ENCODE results near the gene SGCB. TPM values are rescaled to one million over a fixed set of nuclear protein-coding genes. Genes with fewer than 3 reads are reported as not detected.

SGCB gene
- total and polyA plus RNA-seq, 2 donors (not counting 1 experiment from before 2014, with no cell fraction given) = 45.9 to 72.2 TPM

- Histone ChIP-seq H3K4me3 (replicated peaks in 1 of 4; ENCODE audit: control extremely low read depth in 1 of 4, insufficient read depth in 1 of 4, low read depth in 3 of 4, low read length in 4 of 4) (no peak overlapping the region), H3K27ac (ENCODE audit: insufficient read depth, low read length) (no peak overlapping the region), H3K4me2 (ENCODE audit: extremely low read depth, insufficient read depth, low read length) (no peak overlapping the region), H4K20me1 (ENCODE audit: control insufficient read depth, extremely low read depth, insufficient read depth, low read length) (no peaks in the 10 kb centered on the region), H2AFZ (ENCODE audit: low read length) (no peak overlapping the region), H3K9ac (ENCODE audit: insufficient read depth, low read length) (no peak overlapping the region), H3K79me2 (ENCODE audit: control insufficient read depth, insufficient read depth, low read length) (no peaks in the 10 kb centered on the region), H3K9me3 (ENCODE audit: control insufficient read depth, insufficient read depth, low read depth, low read length) (no peaks in the 10 kb centered on the region), H3K27me3 (ENCODE audit: control insufficient read depth, insufficient read depth, low read length) (no peaks in the 10 kb centered on the region), H3K4me1 (ENCODE audit: control insufficient read depth, extremely low read depth, insufficient read depth, low read length) (no peaks in the 10 kb centered on the region), H3K36me3 (ENCODE audit: control insufficient read depth, insufficient read depth, low read length) (no peaks in the 10 kb centered on the region)
- TF ChIP-seq EZH2 (IDR thresholded peaks at IDR 0.05; ENCODE audit: low read length, missing control alignments) = no peak
- no peak for TF ChIP-seq CTCF (conservative IDR thresholded peaks at IDR 0.05 in 1 of 2, IDR thresholded peaks at IDR 0.05 in 1 of 2; ENCODE audit: low read depth in 1 of 2, low read length in 2 of 2)
- no peak for DNase-seq (ENCODE audit: low read depth in 2 of 2)
Measured at GRCh38 chr4:51998837-51999236, 39.3 kb downstream of the SGCB start.

GRCh38 chr4:51997647-51998046 is 40.5 kb downstream of the SGCB start:
- Histone ChIP-seq H3K9me3 (ENCODE audit: control insufficient read depth, insufficient read depth, low read depth, low read length) (no peaks in the 10 kb centered on the region), H3K4me3 (replicated peaks in 1 of 4; ENCODE audit: control extremely low read depth in 1 of 4, insufficient read depth in 1 of 4, low read depth in 3 of 4, low read length in 4 of 4) (no peak overlapping the region), H3K36me3 (ENCODE audit: control insufficient read depth, insufficient read depth, low read length) (no peaks in the 10 kb centered on the region), H2AFZ (ENCODE audit: low read length) (no peak overlapping the region), H3K27me3 (ENCODE audit: control insufficient read depth, insufficient read depth, low read length) (no peaks in the 10 kb centered on the region), H4K20me1 (ENCODE audit: control insufficient read depth, extremely low read depth, insufficient read depth, low read length) (no peaks in the 10 kb centered on the region), H3K79me2 (ENCODE audit: control insufficient read depth, insufficient read depth, low read length) (no peaks in the 10 kb centered on the region), H3K9ac (ENCODE audit: insufficient read depth, low read length) (no peak overlapping the region), H3K4me2 (ENCODE audit: extremely low read depth, insufficient read depth, low read length) (no peak overlapping the region), H3K27ac (ENCODE audit: insufficient read depth, low read length) (no peak overlapping the region), H3K4me1 (ENCODE audit: control insufficient read depth, extremely low read depth, insufficient read depth, low read length) (no peaks in the 10 kb centered on the region)
- no peak for DNase-seq (ENCODE audit: low read depth in 2 of 2)
- TF ChIP-seq EZH2 (IDR thresholded peaks at IDR 0.05; ENCODE audit: low read length, missing control alignments) (no peak), CTCF (conservative IDR thresholded peaks at IDR 0.05 in 1 of 2, IDR thresholded peaks at IDR 0.05 in 1 of 2; ENCODE audit: low read depth in 1 of 2, low read length in 2 of 2) (no peak)

GRCh38 chr4:51995647-51996220 is 42.4 kb downstream of the SGCB start:
- H3K4me3 ChIP-seq (replicated peaks in 1 of 4; ENCODE audit: control extremely low read depth in 1 of 4, insufficient read depth in 1 of 4, low read depth in 3 of 4, low read length in 4 of 4) = no peak overlapping the region
- no peaks in the 10 kb centered on the region for H3K4me1 ChIP-seq (ENCODE audit: control insufficient read depth, extremely low read depth, insufficient read depth, low read length)
- no peak overlapping the region for H2AFZ ChIP-seq (ENCODE audit: low read length)
- no peak overlapping the region for H3K27ac ChIP-seq (ENCODE audit: insufficient read depth, low read length)
- no peak for DNase-seq (ENCODE audit: low read depth in 2 of 2)
- no peak for TF ChIP-seq CTCF (conservative IDR thresholded peaks at IDR 0.05 in 1 of 2, IDR thresholded peaks at IDR 0.05 in 1 of 2; ENCODE audit: low read depth in 1 of 2, low read length in 2 of 2)
- no peak for TF ChIP-seq EZH2 (IDR thresholded peaks at IDR 0.05; ENCODE audit: low read length, missing control alignments)
- no peaks in the 10 kb centered on the region for H3K9me3 ChIP-seq (ENCODE audit: control insufficient read depth, insufficient read depth, low read depth, low read length)
- no peaks in the 10 kb centered on the region for H3K36me3 ChIP-seq (ENCODE audit: control insufficient read depth, insufficient read depth, low read length)
- no peaks in the 10 kb centered on the region for H4K20me1 ChIP-seq (ENCODE audit: control insufficient read depth, extremely low read depth, insufficient read depth, low read length)
- H3K4me2 ChIP-seq (ENCODE audit: extremely low read depth, insufficient read depth, low read length) = no peak overlapping the region
- H3K27me3 ChIP-seq (ENCODE audit: control insufficient read depth, insufficient read depth, low read length) = no peaks in the 10 kb centered on the region
- no peak overlapping the region for H3K9ac ChIP-seq (ENCODE audit: insufficient read depth, low read length)
- H3K79me2 ChIP-seq (ENCODE audit: control insufficient read depth, insufficient read depth, low read length) = no peaks in the 10 kb centered on the region

Other genes starting within 250 kb of the SGCB start
- gene DCUN1D4, start 195.1 kb downstream of the SGCB start, total RNA-seq = 50.7 and 52.4 TPM in 2 replicates
- gene DCUN1D4, start 195.1 kb downstream of the SGCB start, polyA plus RNA-seq = 35.5 and 44.3 TPM in 2 replicates
- gene LRRC66, start 17.9 kb downstream of the SGCB start, total RNA-seq = 0.51 and 0.83 TPM in 2 replicates
- 0.17 and 0.27 TPM in 2 replicates for gene LRRC66, start 17.9 kb downstream of the SGCB start, polyA plus RNA-seq
- gene SPATA18, start 13.0 kb upstream of the SGCB start, total RNA-seq = 17.7 and 20.5 TPM in 2 replicates
- gene SPATA18, start 13.0 kb upstream of the SGCB start, polyA plus RNA-seq = 7.2 and 11.5 TPM in 2 replicates

All from fibroblast of lung (primary cell).